HFF-Myc (cell line): Measurements from ENCODE around the gene APRT.

Experiments
- DNase-seq: peaks from one replicate; pipeline ENCODE4 v3.0.0-alpha.2; 2011; ENCODE audit warnings: low read depth; ENCODE audit errors: extremely low read depth
- H3K4me3 ChIP-seq: replicated peaks from 2 replicates; pipeline ENCODE4 v1.5.1; 2011; ENCODE audit warnings: low read depth, mild to moderate bottlenecking, control low read depth, low read length
- CTCF ChIP-seq: IDR thresholded peaks from 2 replicates; pipeline ENCODE4 v1.5.1; 2012; ENCODE audit warnings: mild to moderate bottlenecking, low read depth, low read length, control low read depth; ENCODE audit errors: missing control alignments

APRT gene

DNA sequence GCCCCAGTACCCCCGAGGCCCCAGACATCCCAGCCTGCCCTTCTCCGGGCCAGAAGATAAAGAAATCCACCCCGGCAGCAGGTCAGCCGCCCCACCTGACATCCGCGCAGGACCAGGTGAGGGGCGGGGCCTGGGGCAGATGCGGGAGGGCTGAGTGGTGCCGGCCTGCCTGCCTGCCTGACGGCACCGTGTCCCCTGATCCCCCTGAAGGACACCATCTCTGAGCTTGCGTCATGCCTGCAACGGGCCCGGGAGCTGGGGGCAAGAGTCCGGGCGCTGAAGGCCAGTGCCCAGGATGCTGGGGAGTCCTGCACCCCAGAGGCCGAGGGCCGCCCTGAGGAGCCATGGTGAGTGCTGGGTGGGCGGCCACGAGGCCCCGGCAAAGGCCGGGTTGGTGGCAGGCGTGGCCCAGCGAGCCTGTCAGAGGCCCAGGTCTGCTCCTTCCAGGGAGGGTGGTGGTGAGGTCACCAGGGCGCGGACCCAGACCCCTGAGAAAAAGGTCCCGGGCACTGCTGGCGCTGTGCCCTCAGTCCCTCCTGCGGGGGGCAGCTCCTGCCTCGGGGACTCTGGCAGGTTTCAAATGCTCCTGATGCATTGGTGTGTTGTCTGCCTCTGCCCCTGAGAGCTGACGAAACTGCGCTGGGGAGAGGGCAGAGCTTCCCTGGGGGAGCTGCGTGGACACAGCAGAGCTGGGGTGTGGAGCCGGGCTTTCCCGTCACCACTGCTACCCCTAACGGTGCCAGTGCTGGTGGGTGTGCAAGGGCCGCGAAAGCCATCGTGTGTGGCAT, 7.0 kb downstream of the APRT start:
- no peak for DNase-seq
- no peak for TF ChIP-seq CTCF
- H3K4me3 ChIP-seq, result peak overlapping the region; percentile 77

DNA sequence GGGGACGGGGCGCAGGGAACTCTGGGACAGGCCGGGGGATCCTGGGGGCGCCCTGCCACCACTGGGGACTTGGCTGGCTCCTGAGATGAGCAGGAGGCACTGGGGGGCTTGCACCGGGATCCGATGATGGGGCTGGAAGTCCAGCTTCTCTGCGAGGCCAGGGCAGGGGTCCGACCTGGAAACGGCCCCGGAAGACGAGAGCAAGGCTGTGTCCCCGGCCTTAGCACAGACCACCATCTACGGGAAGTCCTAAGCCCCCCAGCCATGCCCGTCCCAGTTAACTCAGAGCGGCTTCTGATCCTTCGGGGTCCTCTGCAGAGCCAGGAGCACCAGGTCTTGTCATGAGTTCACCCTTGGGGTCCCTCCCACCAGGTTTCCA, 7.6 kb downstream of the APRT start:
- DNase-seq, result no peak
- no peak for TF ChIP-seq CTCF
- H3K4me3 ChIP-seq, result peak overlapping the region; percentile 77

DNA sequence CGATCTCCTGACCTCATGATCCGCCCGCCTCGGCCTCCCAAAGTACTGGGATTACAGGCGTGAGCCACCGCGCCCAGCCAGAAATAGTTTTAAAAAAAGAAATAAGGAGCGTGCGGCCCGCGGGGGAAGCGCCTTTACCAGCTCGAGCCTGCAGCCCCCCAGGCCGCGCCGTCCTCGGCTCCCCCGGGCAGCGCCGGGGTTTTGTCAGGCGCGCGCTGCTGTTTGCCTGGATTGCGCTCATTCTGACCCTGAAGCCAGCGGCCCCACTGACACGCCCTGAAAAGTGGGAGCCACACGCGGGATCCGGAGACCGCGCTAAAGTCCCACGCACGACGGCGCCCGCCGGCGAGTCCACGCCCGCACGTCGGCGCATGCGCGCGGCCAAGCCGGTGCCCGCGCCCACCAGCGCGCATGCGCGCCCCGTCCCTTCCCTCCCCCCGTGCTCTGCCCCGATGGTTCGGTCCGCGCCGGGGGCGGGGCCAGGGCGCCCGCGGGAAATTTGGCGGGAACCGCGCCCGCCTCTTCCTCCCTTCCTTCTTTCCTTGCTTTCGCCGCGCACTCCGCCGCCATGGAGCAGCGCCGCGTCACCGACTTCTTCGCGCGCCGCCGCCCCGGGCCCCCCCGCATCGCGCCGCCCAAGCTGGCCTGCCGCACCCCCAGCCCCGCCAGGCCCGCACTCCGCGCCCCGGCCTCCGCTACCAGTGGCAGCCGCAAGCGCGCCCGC, 8.3 kb downstream of the APRT start, which contains the start of gene CDT1:
Gene CDT1 (plus strand): TSS at position 526 of the 724 bp plus-strand sequence. CDS start 43 bp downstream, at position 569.
- peak within 1 kb of the TSS; percentile 77 for H3K4me3 ChIP-seq
- no peak for DNase-seq
- no peak for TF ChIP-seq CTCF

- no peak for TF ChIP-seq CTCF
- H3K4me3 ChIP-seq, result no peak overlapping the region
- no peak for DNase-seq
These were observed 11.5 kb downstream of the APRT start for GRCh38 chr16:88800277-88800592.

DNA sequence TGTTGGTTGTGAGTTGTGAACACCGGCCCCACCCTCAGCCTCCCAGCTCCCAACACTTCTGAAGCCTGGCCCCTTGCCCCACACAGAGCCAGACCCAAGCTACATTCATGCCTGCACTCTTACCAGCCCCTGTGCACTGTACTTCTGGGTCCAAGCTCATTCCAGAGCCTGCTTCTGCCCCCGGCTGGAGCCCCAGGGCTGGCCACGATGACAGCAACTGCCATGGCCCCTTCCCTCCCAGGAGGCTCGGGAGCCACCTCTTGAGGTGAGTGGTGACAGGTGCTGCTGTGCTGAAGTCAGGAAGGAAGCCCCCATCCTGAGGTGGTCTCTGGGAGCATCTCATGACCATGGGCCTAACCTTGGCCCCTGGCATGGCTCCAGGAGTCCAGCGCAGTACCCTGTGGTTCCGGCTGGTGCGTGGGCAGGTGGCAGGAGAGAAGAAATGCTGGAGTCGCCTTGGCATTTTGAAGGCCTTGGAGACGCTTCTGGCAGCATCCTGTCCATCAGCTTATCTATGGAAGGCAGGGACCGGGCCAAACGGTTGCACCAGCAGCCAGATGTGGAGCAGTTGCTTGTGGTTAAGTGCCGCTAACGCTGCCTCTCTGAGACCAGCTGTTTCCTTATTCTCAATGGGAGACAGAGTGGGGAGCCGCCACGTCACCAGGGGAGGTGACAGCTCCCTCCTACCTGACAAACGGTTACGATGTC, 12.0 kb downstream of the APRT start:
- no peak for TF ChIP-seq CTCF
- H3K4me3 ChIP-seq, result no peak overlapping the region
- DNase-seq, result no peak

- no peak for TF ChIP-seq CTCF
- DNase-seq, result no peak
- no peak overlapping the region for H3K4me3 ChIP-seq
These were observed 12.8 kb downstream of the APRT start for GRCh38 chr16:88798772-88799455.
